ENCODE measurements around the gene GARNL3.

The GARNL3 gene, protein sequence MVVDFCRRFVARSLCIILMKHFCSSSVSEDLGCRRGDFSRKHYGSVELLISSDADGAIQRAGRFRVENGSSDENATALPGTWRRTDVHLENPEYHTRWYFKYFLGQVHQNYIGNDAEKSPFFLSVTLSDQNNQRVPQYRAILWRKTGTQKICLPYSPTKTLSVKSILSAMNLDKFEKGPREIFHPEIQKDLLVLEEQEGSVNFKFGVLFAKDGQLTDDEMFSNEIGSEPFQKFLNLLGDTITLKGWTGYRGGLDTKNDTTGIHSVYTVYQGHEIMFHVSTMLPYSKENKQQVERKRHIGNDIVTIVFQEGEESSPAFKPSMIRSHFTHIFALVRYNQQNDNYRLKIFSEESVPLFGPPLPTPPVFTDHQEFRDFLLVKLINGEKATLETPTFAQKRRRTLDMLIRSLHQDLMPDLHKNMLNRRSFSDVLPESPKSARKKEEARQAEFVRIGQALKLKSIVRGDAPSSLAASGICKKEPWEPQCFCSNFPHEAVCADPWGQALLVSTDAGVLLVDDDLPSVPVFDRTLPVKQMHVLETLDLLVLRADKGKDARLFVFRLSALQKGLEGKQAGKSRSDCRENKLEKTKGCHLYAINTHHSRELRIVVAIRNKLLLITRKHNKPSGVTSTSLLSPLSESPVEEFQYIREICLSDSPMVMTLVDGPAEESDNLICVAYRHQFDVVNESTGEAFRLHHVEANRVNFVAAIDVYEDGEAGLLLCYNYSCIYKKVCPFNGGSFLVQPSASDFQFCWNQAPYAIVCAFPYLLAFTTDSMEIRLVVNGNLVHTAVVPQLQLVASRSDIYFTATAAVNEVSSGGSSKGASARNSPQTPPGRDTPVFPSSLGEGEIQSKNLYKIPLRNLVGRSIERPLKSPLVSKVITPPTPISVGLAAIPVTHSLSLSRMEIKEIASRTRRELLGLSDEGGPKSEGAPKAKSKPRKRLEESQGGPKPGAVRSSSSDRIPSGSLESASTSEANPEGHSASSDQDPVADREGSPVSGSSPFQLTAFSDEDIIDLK

DNA sequence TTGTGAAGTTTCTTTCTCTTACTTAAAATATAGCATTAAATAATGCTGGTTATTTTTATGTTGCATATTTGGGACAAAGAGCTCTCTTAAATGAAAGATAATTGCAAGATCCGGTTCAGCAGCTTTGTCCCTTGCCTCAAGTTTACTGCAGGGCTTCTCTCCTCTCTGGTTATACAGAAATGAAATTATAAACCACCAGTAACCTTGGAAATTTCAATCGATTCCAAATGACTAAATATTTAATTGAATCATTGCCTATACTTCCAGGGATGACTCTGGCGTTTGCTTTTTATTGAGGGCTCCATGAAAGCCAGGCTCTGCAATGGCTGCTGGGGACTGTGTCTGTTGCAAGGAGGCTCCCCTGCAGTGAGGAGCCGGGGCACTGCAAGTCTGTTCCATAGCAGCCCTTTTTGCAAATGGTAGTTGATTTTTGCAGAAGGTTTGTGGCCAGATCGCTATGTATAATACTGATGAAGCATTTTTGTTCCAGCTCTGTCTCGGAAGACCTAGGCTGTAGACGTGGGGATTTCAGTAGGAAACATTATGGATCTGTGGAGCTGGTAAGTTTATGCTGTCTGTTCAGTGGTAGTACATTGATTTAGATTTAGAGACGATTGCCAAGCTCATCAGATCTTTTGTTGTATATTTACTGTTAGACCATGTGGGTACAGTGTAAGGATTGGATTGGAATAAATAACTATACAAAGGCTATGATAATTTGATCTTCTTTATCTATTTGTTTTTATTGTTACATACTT is at the start of gene GARNL3:
Gene GARNL3 (plus strand): TSS at position 313 of the 758 bp plus-strand sequence. CDS start 104 bp downstream, at position 417.
- DNase-seq (ENCODE audit: low spot score) = no peak

DNA sequence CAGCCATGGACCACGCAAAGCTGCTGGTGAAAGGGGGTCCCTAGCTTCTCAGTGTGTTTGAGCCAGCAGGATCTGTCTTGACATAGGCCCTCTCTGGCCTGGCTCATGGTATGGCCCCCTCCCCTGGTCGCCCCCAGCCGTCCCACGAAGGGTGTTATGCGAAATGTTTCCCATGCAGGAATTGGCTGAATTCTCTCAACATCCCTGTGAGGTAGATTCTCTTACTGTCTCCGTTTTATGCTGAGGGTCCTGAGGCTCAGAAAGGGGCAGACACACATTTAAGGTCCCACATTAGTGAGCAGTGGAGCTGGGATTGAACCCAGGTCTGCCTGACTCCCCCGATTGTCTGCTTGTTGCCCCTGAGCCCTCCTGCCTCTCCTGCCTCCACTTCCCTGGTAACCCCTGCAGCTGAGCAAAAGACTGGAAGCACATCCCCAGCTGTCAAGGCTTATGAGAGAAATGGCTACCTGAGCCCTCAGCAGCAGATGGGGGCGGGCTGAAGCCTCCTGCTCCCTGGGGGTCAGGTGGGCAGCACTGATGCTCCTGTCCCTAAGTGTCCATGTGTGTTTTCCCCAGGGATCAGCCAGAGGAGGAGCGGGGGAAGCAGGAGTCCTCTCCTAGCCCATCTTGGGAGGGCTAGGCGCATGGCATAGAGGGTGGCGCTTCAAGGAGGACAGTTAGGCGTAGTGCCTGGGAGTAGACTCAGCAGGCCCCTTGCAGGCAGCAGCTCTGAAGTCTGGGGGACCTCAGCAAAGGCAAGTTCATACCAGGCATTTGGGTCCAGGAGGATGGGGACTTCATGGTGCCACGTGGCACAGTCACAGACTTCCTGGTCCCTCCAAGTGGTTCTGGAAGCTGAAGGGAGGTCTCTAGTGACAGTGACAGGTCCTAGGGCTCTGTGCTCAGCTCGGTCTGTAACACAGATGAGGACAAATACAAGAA is 49.0 kb upstream of the GARNL3 start:
- DNase-seq (ENCODE audit: low spot score) = no peak

DNA sequence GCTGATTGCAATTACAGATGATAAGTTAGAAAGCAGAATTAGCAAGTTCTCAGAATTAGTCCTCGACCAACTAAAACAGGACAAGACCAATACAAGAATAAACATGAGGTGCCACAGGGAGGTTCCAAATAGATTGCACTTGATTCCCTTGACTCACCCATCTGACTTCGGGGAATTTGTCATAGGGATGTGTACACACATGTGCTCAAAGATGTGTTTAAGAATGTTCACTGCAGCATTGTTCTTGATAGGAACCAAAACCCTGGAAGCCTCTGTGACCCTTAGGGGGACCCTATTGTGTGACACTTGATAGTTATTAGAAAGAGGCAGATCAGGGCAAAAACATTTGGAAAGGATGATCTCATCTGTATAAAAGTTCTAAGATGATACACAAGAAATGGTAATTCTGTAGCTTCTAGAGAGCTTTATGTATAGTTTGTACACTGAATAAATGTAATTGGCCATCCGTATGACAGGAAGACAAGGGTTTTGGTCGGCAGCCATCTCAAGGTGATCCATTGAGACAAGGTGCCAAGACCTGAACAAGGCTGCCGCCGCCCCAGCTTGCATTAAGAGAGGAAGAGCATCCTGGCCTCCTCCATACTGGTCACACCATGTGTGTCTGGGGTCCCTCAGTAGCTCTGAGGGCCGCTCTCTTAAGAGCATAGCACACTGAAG is 48.2 kb upstream of the GARNL3 start:
- DNase-seq (ENCODE audit: low spot score) = no peak

DNA sequence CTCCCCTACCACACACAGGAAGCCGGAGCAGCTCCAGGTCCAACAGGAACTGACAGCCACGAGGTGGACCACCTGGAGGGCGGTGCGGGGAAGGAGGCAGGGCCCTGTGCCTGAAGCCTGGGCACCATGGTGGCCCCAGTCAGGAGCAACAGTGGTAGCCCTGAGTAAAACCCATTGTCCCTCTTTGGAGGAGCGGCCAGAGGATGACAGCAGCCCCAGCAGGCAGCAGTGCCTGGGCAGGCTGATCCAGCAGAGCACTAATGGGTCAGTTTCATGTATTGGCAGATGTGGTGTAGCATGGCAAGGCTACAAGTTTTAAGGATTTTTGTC is 47.7 kb upstream of the GARNL3 start:
- no peak for DNase-seq (ENCODE audit: low spot score)

DNA sequence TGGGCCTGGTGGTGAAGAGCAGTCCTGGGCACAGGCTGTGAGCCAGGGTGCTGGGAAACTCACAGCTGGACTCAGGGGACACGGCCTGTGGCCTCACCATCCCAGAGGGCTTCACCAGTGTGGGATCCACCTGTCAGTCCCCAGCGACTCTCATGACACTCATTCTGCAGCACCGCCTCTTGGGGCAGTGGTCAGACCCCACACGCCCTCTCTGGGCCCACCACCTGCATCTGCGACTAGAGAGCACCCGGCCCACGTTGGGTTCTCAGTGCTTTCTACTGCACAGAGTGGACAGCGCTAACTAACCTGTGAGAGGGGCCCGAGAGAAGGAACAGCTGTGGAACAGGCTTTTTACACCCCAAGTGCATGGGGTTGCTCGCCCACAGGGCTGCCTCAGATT is 45.8 kb upstream of the GARNL3 start:
- DNase-seq (ENCODE audit: low spot score) = no peak

DNA sequence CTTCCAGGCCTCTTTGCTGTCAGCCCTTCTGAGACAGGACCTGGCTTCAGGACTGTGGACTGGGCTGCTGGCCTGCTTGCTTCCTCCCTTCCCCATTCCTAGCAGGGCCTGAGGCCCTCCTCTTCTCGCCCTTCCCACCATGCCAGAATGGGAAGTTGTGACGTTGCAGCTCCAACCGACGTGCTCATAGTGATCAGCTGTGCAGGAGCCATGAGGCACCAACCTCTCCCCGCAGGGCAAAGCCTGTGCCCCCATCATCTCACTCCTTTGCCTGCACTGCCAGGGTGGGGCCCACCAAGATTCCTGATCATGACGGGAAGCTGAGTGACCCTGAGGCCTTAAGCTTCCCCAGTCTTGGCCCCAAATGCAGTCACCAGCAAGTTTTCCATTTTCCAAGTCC is 45.1 kb upstream of the GARNL3 start:
- no peak for DNase-seq (ENCODE audit: low spot score)

DNA sequence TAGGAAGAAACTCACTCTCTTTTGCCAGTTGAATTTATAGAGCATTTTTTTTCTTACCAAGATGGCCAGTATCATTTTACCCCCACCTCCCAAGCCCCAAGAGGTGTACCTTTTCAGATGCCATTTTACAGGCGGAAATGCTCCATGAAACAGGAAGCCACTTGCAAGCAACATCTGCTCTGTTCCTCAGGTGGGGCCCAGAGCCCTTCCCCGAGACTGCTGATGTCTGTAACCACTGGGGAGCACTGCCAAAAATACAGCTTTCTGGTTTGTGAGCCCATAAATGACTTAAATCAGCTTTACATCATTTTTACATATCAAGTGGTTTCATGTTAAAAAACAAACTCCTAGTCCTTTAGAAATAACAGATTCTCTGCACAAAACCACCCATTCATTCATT is 42.9 kb upstream of the GARNL3 start:
- DNase-seq (ENCODE audit: low spot score) = no peak

DNA sequence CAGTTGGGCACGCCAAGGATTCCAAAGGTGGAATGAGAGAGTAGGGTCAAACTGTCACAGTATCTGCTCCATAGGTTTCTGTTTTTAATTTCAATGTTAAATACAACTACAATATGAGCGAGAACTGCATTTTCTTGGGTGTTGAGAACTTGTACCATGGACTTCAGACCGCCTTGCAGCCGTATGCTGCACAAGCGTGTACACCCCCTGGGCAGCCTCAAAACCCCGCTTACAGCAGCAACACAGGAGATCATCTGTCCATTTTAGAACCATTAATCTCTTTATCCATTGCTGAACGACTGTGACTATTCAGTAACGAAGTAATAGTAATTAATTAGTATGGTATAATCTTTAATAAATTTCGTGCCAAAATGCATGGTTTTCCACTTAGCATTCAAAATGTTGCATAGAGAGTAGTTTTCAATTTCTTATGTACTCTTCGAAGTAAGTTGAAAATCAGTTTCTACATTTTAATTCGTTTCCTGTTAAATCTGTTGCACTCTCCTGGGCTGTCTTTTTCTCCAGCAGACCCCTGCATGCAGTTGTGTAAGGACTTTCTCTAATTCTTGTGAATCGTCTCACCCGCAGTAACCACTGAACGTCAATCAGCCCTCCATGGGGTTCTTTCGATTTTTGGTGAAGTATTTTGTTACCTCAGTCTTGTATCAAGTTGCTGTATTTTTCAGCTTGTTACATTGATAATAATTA is 42.0 kb upstream of the GARNL3 start:
- no peak for DNase-seq (ENCODE audit: low spot score)

DNA sequence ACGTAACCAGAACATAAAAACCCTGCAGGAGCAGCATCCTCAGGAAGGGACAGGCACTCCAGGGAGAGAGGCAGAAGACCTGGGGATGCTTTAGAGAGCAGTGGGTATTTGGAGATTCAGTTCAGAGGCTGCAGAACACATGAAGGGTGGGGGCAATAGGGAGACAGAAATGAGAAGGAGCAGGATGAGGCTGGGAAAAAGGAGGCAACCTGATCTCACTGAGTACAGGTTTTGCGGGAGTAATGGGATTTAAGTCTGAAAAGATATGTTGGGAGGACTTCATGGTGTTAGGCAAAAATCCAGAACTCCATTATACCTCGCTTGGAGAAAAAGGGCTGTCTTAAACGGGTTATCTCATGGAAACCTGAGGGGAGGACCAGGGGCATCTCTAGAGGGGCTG is 41.3 kb upstream of the GARNL3 start:
- no peak for DNase-seq (ENCODE audit: low spot score)

DNA sequence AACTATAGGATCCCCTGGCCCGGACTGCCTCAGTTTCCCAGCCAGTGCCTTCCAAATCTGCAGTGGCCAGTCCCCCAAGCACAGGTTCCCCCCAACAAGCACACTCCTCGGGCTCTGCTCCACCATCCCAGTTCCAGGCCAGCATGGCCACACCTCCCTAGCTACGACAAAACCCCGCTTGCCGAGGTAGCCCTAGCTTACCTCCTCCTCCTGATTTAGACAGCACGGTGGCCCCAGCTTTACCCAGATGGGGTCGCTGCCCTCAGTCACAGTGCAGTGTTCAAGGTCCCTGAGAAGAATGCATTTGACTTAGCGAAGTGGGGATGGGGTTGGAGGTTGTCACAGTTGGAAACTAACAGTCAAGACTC is 40.8 kb upstream of the GARNL3 start:
- DNase-seq (ENCODE audit: low spot score) = no peak

DNA sequence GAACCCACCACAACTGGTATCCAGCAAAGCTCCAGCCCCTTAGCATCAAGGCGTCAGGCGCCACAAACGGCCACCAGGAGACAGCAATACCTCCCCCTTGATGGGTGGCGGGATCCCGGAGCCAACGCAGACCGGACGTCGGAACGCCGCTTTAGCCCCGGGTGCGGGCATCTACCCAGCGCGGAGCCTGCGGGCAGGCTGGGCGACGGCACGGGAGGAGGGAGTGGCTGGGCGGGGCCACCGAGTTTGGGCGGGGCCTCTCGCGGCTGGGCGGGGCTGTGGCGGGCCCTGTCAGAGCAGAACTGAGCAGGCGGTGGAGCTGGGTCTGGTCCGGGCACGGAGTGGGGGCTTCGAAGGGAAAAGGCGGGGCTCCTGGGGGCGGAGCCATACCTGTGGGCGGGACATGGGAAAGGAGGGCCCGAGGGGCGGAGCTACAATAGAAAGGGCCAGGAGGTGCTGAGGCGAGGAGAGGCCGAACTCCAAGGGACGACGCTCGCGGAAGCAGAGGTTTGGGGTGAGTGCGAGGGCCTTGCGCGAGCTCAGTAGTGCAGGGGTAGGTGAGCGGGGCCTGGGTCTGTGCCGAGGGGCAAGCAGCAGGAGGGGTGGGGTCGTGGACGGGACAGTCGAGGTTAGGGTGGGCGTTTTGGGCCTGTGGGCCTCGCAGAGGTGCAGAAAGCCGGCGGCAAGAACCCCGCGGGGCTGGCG is 40.2 kb upstream of the GARNL3 start:
- peak; percentile 90 for DNase-seq (ENCODE audit: low spot score)

DNA sequence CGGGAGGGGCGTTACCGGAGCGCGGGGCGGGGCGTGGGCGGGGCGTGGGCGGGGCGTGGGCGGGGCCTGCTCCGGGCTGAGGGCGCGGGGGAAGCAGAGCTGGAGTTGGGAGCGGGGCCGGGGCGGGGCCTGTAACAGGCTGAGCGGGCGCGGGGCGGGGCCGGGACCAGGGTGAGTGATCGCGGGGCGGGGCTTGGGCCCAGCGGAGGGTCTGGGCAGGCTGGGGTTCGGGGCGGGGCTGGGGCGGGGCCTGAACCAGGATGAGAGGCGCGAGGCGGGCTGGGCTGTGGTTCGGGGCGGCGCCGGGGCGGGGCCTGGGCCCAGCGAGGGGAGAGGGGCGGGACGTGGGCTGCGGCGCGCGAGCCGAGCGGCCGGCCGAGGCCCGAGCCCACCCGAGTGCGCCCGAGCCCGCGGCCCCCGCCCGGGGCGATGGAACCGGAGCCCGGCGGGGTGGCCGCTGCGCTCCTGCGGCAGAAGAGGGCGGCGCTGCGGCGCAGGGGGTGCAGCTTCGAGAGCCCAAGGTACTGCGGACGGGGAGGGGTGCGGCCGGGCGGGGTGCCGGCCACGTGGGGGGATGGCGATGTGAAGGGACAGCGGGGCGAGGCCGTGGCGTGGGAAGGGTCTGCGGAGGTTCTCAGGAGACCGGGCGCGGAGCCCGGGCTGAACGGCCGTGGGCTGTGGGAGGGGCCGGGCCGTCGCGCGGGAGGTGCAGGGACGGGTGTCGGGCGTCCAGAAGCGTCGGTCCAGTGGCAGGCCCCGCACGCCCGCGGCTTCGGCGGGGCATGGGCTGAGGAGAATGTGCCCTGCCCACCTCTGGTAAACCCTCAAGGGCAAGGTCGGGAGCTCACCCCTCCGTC is 39.5 kb upstream of the GARNL3 start:
- peak; percentile 100 for DNase-seq (ENCODE audit: low spot score)

DNA sequence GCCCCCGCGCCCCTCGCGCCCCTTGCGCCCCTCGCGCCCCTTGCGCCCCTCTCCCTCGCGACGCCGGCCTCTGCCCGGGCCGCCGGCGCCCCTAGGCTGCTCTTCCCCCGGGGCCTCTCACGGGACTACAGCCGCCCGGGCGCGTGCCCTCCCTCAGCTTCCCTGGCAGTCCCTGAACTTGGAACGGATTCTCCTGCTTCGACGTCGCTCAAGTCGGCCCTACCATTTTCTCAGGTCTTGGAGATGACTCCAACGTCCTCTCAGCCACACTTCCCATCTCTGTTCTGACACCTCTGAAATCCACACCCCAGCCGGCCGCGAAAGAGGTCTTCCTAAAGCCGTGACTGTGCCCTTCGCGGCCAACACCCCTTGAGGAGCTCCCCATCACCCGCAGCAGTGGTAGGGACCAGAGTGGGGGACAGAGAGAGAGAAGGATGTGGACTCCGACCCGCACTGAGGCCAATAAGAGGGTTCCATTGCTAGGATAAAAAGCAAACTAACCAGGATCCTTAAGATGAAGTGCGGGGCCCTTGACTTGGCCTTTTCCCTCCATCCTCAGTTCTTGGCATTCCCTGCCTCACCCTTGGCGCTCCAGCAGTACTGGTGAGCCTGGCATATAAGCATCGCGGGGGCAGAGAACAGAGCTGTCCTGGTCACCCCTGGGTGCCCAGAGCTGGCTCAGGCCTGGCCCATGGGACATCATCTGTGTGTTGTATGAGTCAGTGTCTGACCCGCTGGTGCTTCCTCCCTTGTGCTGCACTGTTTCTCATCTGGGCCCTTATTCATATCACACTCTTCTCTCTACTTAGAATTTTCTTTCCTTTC is 38.6 kb upstream of the GARNL3 start:
- DNase-seq (ENCODE audit: low spot score) = no peak

DNA sequence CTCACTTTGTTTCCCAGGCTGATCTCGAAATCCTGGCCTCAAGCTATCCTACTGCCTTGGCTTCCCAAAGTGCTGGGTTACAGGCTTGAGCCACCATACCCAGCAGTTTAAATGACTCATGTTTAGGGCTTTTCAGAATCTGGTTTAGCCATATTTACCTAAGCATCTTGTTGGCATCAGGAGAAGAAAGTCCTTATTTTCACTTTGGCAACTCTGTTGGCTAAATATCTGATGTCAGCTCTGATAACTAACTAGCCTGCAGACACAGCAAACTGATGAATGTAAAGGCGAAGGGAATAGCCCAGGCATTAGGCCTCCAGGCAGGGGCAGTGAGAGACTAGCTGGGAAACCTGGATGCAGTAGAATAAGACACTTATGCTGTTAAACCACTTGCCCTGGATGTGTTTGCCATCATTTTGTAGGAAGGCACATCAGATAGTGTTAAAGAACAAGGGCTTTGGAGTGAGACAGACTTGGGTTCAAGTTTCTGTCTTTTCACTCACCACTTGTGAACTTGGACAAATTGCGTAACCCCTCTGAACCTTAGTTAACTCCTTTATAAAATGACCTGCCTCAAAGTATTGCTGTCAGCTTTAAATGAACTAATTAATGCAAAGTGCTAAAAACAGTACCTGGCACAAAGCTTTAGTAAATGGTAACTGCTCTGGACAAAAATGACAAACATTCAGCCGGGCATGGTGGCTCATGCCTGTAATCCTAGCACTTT is 34.7 kb upstream of the GARNL3 start:
- no peak for DNase-seq (ENCODE audit: low spot score)

DNA sequence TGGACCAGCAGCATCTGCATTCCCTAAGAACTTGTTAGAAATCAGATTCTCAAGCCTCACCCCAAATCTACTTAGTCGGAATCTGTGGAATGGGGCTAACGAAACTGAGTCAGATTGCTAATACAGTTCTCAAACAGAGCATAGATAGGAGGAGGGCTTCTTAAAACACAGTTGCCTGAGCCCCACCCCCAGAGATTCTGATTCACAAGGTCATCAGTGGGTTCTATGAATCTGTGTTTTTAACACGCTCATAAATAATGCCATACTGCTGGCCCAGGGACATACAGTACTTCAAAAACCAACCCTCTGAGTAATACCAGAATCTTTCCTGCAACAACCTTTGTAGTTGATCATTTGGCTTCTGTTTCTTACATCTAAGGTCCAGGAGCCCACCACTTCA is 32.9 kb upstream of the GARNL3 start:
- DNase-seq (ENCODE audit: low spot score) = no peak

DNA sequence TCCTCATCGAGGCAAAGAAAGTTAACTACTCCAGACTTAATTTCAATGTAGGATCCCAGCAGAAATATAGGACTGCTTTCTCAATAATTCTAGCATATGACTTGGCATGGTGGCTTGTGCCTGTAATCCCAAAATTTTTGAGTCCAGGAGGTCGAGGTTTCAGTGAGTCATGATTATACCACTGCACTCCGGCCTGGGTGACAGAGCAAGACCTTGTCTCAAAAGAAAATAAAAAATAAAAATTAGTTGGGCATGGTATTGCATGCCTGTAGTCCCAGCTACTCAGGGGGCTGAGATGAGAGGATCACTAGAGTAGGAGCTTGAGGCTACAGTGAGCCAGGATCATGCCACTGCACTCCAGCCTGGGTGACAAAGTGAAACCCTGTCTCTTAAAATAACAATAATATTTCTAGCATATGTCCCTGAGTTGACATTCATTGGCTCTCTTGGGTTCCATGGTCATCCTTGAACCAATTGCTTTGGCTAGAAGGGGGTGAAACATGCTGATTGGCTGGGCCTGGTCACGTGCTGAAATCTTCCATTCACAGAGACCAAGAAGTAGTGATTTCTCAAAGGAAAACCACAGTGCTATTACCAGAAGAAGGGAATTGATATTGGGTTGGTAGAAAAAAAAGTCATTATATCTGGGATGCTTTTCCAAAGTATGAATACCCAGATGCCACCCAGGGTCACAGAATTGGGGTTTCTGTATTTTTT is 31.6 kb upstream of the GARNL3 start:
- DNase-seq (ENCODE audit: low spot score) = no peak

All from left forelimb (tissue), 1 donor.